OCI-LY7 (cell line): Measurements from ENCODE around the gene AURKB.
"Not testable (repeated sequence)": the region's sequence is repeated elsewhere in the genome, so short reads cannot be mapped to it uniquely, and the experiment has no call there.

Experiments used
- CTCF ChIP-seq: fragments of 200-600 bp; sonication (generic); conservative IDR thresholded peaks from 2 replicates; pipeline ENCODE4 v1.5.1; 2014; ENCODE audit warnings: mild to moderate bottlenecking, antibody characterized with exemption, low read length, moderate library complexity, mixed read lengths
- EZH2phosphoT487 ChIP-seq: fragments of 200-600 bp; sonication (generic); IDR thresholded peaks from 2 replicates; pipeline ENCODE4 v1.6.1; 2018; ENCODE audit warnings: low read depth, borderline replicate concordance, mild to moderate bottlenecking, mixed run types, antibody characterized with exemption, low read length, moderate library complexity, mixed read lengths

GRCh38 chr17:8170186-8170585 is 40.2 kb downstream of the AURKB start:
- TF ChIP-seq EZH2phosphoT487, CTCF: not testable (repeated sequence)
